AG09319 (cell line): Measurements from ENCODE around the gene SORCS1.

Experiments
- DNase-seq: peaks from one replicate; pipeline ENCODE4 v3.0.0-alpha.2; 2010; ENCODE audit warnings: low read depth; ENCODE audit errors: extremely low read depth
- CTCF ChIP-seq: IDR thresholded peaks from 2 replicates; pipeline ENCODE4 v1.5.1; 2011; ENCODE audit warnings: low read depth, mild to moderate bottlenecking, inconsistent platforms, low read length, moderate library complexity

SORCS1 gene

GRCh38 chr10:106720683-106721082 lies 443.8 kb downstream of the SORCS1 start:
- TF ChIP-seq CTCF = no peak
- DNase-seq = no peak

DNA sequence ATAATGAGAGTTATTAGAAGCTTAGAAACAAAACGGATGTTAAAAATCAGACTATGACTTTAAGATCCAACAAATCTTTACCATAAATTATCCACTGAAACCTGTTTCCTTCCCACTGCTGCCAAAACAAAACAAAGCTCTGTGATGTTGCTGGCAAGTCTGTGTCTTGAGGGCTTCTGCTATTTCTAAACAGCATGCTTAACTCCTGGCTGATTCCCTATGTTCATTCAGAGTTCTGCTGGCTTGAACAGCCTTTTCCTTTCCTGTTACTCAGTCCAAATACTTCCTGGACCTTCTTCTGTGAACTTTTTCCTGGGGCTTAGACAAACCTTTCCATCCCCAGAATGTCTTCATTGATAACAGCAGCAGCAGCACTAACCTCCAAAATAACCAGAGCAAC lies 448.1 kb downstream of the SORCS1 start:
- no peak for TF ChIP-seq CTCF
- DNase-seq = no peak

GRCh38 chr10:106714734-106715555 lies 449.6 kb downstream of the SORCS1 start:
- TF ChIP-seq CTCF = no peak
- DNase-seq = no peak

DNA sequence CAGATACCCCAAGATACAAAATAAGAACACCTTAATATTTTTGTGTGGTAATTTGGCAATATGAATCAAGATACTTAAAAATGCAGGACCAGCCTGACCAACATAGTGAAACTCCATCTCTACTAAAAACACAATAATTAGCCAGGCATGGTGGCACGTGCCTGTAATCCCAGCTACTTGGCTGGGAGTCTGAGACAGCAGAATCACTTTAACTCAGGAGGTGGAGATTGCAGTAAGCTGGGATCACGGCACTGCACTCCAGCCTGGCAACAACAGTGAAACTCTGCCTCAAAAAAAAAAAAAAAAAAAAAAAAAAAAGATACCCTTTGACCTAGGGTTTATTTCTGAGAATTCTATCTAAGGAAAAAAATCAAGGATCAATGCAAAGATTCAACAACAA lies 450.7 kb downstream of the SORCS1 start:
- no peak for TF ChIP-seq CTCF

GRCh38 chr10:106712988-106713387 lies 451.5 kb downstream of the SORCS1 start:
- no peak for DNase-seq
- TF ChIP-seq CTCF = no peak

More for the DNA sequence above, 450.7 kb downstream of the SORCS1 start:
- DNase-seq = no peak

GRCh38 chr10:106711313-106711906 lies 453.1 kb downstream of the SORCS1 start:
- no peak for DNase-seq
- peak; percentile 58 for TF ChIP-seq CTCF

GRCh38 chr10:106708506-106708905 lies 456.0 kb downstream of the SORCS1 start:
- TF ChIP-seq CTCF = no peak
- DNase-seq = no peak
